Measurements from ENCODE around the gene CMTM1. TPM values are rescaled to one million over a fixed set of nuclear protein-coding genes. Genes with fewer than 3 reads are reported as not detected.

CMTM1 gene
- total RNA-seq, 1 experiment from 2014 or later: 2.6 TPM

GRCh38 chr16:66544016-66544757 lies 22.1 kb upstream of the CMTM1 start:
- H3K27ac Mint-ChIP-seq: peak overlapping the region in 1 of 3 experiments; percentile 42; a peak in 1 of 7 replicates
- Histone ChIP-seq H2BK12ac (ENCODE audit: insufficient read length, low read depth, low read length) (no peak overlapping the region), H3K4me1 (ENCODE audit: insufficient read depth, low read length) (peaks cover 8% of the 10 kb centered on the region; the same call in 1 of the 2 replicates), H4K91ac (ENCODE audit: insufficient read length, low read depth, low read length) (no peak overlapping the region), H3K23me2 (ENCODE audit: insufficient read length, low read depth, low read length, poor library complexity, severe bottlenecking) (peaks cover 2% of the 10 kb centered on the region), H3K9ac (ENCODE audit: extremely low read depth, insufficient read length, low read length) (no peak overlapping the region), H3K79me2 (ENCODE audit: insufficient read depth, low read length) (no peaks in the 10 kb centered on the region), H4K20me1 (ENCODE audit: control insufficient read depth, insufficient read depth, insufficient read length) (no peaks in the 10 kb centered on the region), H2AK5ac (ENCODE audit: insufficient read length, low read length) (no peak overlapping the region), H4K5ac (ENCODE audit: insufficient read length, low read depth, low read length) (no peak overlapping the region), H2BK120ac (ENCODE audit: low read depth, low read length, poor library complexity, severe bottlenecking) (no peak overlapping the region), H3K56ac (ENCODE audit: insufficient read length, low read depth, low read length) (no peak overlapping the region), H3K23ac (ENCODE audit: insufficient read length, low read depth, low read length) (no peak overlapping the region), H3K4me2 (ENCODE audit: insufficient read depth, insufficient read length, low read length) (no peak overlapping the region), H2BK5ac (ENCODE audit: insufficient read length, low read length) (no peak overlapping the region), H3K27me3 (ENCODE audit: insufficient read depth, low read length) (no peaks in the 10 kb centered on the region), H2BK15ac (ENCODE audit: low read depth, low read length) (no peak overlapping the region), H2BK20ac (ENCODE audit: low read depth, low read length, poor library complexity, severe bottlenecking) (no peak overlapping the region), H4K8ac (replicated peaks; ENCODE audit: insufficient read length, low read depth, low read length) (no peak overlapping the region), H3K4ac (ENCODE audit: low read depth, low read length) (no peak overlapping the region), H3K27ac (ENCODE audit: insufficient read length, low read depth, low read length) (no peak overlapping the region), H3K18ac (ENCODE audit: insufficient read length, low read depth, low read length) (no peak overlapping the region), H3K14ac (ENCODE audit: insufficient read depth, low read length) (no peak overlapping the region), H2AFZ (ENCODE audit: low read length) (no peak overlapping the region), H3K79me1 (ENCODE audit: insufficient read depth, low read depth, low read length, poor library complexity, severe bottlenecking) (no peaks in the 10 kb centered on the region), H3K9me3 (ENCODE audit: control insufficient read depth, low read depth, low read length) (no peaks in the 10 kb centered on the region), H3T11ph (ENCODE audit: low read length) (no peak overlapping the region)
- no peaks in the 10 kb centered on the region for H3K9me3 Mint-ChIP-seq
- H3K4me1 Mint-ChIP-seq: peaks cover 17% of the 10 kb centered on the region in 2 experiments
- no CpG with 5 or more reads among the region's 7 CpGs for WGBS (ENCODE audit: extremely low coverage, insufficient read length, low lambda C conversion rate)
- no peaks in the 10 kb centered on the region for H3K27me3 Mint-ChIP-seq (ENCODE audit: low read depth)
- TF ChIP-seq CTCF (conservative IDR thresholded peaks at IDR 0.05): no peak
- H3K4me3 Mint-ChIP-seq: no peak overlapping the region
- peaks cover 0 to 5% (median 4%) of the 10 kb centered on the region in 3 experiments; a peak in 4 of 7 replicates for H3K36me3 Mint-ChIP-seq (ENCODE audit: insufficient read depth in 1 of 3, low read depth in 3 of 3)
- no peak for DNase-seq

Data from H9 (cell line).